Activated CD4-positive, CD25-positive, alpha-beta regulatory T cell treated with anti-CD3 and anti-CD28 coated beads, Interleukin-2, amount 50 U/mL, for 16 hours (primary cell): Measurements from ENCODE around the gene PARVB.
"Not testable (repeated sequence)": the region's sequence is repeated elsewhere in the genome, so short reads cannot be mapped to it uniquely, and the experiment has no call there.

Experiments used
- DNase-seq: peaks from one replicate; pipeline ENCODE4 v3.0.0-alpha.2; 2020; ENCODE audit warnings: low read depth, low spot score

The PARVB gene

DNA sequence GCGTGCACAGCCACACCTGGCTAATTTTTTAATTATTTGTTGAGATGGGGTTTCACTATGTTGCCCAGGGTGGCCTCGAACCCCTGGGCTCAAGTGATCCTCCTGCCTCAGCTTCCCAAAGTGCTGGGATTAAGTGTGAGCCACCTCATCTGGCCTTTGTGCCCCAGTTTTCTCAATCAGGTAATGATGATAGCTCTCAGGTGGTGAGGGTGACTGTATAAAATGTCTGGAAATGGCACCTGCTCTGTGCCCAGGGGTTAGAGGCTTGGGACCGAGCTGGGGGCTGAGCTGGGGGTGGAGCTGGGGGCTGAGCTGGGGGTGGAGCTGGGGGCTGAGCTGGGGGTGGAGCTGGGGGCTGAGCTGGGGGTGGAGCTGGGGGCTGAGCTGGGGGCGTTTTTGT, 32.5 kb downstream of the PARVB start:
- DNase-seq: not testable (repeated sequence)

DNA sequence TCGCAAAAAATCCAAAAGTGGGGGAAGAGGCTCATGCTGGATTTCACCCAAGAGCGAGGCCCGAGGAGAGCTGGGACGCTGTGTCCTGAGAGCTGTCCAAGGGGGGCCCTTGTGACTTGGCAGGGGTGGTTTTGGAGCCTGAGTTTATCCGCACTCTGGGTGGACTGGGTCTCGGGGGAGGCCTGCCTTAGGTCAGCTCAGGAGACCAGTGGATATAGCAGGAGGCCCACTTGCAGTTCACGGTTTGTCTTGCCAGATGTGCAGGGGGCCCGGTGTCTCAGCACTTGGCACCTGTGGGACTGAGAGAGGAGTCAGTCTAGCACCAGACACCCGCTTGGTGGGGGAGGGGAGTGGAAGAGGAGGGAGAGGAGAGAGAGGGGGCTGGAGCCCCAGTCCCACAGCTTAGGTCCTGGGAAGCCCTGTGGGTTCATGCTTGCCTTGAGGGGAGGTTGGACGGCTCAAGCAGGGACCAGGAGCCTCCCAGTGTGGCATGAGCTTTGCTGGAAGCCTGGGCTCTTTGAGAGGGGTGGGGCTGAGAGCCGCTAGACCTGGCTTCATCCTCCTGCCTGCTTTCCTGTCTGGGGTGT, 33.4 kb downstream of the PARVB start:
- DNase-seq: no peak

DNA sequence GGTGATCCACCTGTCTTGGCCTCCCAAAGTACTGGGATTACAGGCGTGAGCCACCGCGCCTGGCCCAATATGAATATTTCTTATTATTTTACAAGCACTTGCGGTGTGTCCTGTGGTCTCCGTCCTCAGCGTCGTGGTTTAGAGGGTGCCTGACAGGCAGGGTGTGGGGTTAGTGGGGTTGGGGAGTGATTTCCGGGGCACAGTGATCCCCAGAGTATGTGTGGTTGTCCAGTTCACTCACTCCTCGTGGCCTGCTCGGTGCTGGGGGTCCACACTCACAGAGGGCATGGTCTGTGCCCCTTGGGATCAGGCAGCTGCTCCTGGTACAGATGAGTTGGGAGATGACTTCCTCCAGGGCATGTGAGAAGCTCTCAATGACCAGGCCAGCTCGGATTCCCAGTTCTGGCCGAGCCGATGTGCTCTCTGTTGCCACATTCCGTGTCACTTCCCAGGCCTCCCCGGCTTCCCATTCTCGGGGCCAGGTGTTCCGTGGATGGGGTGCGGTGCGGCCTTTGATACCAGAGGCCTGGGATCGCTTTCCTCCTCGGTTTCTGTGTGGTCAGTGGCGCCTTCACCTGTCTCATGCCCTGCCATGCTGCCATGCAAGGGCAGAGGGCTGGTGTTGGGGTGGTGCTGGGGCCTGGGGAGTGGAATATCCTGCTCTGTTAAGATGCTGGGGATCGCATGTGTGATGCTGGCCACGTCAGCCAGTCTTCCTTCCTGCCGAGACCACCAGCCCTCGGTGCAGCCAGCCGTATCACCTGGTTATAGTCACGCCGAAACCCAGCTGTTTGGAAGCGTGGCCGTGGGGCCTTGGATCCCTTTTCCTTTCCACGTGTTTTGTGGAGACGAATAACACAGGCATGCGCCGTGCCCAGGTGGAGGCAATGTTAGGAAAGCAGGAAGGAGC, 39.6 kb downstream of the PARVB start:
- DNase-seq: no peak

DNA sequence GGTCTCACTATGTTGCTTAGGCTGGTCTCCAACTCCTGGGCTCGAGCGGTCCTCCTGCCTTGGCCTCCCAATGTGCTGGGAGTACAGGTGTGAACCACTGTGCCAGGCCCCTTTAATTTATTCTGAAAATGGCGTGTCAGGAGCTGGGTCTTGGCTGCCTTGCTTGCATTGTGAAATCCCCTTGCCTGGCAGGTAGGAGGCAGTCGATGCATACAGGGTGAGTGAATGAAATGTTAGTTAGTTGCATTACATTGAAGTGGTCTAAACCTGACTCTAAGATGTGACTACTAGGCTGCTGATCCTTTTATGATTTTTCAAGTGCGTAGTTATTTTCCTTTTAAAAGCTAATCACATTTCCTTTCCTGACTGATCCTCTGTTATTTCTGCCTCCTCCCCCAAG, 42.9 kb downstream of the PARVB start:
- DNase-seq: no peak

DNA sequence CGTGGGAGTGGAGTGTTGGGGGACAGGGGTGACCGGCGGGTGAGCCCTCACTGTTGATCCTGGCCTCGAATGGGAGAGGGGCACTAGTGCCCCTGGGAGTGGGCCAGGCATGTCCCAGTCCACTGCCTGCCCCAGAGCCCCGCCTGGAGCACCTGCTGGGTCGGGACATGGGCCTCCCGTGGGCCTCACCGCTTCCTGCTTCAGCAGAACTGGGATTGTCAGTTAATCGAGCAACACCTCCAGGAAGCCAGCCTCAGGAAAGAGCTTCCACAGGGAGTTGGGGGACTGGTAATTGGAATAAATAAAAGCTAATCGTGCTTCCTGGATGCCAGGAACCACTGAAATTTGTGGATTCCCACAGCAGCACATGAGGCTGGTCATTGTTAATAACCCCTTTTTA, 43.8 kb downstream of the PARVB start:
- no peak for DNase-seq

DNA sequence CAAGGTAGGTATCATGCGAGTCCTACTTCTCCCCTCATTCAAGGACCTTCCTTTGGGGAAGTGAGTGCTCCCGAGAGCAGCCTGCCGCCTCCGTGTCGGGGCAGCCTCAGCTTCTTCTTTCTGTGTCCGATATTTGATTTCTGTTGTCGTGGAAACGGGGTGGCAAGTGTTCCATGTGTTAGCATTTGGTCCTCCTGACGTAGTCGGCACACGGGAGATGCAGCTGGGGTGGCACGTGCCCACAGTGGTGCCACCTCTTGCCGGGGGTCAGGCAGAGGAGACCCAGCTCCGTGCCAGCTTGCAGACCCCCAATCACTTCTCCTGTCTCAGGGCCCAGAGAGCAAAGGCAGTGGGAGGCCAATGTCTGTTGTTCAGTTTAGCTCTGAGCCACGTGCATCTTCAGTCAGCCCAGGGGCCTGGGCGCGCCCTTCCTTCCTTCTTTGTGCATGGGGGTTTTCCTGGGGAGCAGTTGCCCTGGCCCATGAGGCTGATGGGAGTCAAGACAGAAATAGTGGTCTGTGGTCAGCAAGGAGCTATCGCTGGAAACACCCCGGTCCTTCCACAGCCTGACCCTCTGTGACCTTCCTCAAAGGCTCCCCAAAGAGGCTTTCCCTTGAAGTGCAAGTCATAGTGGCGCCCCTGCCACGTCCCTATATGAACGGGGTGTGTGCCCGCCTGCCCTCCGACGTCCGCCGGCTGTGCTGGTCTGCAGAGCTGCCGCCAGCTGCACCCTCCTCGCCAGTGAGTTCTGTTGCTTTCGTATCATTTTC, 44.5 kb downstream of the PARVB start:
- DNase-seq: no peak

DNA sequence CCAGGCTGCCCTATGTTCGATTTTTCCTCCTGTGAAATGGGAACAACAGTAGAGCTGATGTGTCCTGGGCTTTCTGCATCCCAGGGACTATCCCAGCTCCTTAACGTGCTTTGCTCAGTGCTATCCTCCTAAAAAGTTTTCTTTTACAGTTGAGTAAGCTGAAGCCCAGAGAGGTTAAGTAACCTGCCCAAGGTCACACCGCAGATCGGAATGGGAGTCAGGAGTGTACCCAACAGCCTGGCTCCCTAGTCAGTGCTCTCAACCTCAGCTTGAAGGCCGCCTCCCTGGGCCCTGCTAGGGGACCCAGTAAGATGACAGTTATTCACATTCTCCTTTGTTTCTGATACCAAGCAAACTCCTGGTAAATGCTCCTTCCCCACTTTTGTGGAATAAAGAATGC, 45.9 kb downstream of the PARVB start:
- DNase-seq: no peak

DNA sequence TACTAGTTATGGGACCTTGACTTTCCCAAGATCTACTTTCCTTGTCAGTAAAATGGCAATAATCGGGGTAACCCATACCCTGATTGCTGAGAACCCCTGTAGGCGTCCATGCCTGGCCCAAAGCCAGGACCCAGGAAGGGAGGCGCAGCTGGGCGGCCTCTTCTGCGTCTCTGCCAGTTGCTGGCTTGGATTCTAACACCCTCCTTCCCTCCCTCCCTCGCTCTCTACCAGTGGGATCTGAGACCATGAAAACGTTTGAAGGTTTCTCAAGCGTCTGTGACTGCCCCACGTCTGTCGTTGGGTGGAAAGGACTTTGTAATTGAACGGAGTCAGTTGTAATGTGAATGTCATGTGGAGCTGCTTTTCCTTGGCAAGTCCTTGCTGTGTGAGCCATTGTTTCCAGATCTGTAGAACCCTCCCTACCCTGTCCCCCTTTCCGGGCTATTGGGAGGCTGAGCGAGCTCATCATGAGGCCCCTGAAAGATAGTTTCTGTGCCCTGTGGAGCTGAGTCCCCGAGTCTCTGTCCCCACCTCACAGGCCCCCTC, 47.8 kb downstream of the PARVB start:
- no peak for DNase-seq

DNA sequence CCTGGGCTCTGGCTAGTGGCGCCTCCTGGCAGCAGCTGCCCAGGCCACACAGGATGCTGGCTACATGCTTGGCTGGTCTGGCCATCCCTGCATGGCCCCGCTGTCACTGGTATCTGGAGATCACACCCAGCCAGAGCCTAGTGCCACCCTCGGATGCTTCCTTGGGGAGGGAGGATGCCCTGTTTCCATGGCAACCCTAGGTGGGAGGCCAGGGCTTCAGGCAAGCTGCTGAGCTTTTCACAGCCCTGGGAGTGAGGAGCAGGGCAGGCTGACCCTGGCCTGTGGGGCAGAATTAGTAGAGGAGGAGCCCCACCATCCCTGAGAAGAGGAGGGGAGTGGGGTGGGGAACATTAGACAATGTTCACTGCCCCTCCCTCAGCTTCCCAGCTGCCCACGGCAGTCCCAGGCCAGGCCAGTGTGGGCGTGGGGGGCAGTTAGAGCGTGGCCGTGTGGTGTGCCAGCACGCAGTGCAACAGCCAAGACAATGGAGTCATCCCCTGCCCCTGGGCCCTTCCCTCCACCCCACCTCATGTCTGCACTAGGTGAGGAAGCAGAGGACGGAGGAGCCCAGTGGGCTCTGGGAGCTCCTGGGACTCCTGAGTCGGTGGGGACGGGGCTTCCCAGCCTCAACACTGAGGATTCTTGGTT, 50.4 kb downstream of the PARVB start:
- DNase-seq: no peak

DNA sequence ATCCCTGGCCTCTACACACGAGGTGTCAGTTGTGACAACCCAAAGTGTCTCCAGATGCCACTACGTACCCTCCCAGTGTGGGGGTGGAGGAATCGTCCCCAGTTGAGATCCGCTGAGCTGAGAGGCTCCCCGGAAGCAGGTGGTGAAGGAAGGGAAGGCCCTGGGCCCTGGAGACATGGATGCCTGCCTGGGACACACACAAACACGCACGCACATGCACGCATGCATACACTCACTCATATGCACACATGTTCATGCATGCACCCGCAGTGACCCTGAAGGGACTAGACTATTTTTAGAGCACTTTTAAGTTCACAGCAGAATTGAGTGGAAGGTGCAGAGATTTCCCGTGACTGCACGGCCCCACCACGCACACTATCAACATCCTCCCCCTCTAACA, 50.9 kb downstream of the PARVB start:
- DNase-seq: no peak

DNA sequence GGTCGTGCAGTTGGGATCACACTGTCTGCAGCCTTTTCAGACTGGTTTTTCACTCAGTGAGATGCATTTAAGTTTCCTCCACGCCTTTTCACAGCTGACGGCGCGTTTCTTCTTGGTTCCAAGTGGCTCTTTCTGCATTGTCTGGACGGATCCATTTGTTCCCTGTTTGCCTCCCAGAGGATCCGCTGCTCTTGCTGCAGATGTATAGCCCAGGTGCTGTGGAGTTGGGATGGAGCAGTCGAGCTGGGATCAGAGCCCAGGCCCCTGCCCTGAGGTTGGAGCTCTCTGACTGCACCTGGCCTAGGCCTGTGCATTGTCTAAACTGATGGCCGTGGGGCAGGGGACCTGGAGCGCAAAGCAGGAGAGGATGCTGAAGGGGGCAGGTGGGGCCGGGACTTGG, 51.6 kb downstream of the PARVB start:
- no peak for DNase-seq

DNA sequence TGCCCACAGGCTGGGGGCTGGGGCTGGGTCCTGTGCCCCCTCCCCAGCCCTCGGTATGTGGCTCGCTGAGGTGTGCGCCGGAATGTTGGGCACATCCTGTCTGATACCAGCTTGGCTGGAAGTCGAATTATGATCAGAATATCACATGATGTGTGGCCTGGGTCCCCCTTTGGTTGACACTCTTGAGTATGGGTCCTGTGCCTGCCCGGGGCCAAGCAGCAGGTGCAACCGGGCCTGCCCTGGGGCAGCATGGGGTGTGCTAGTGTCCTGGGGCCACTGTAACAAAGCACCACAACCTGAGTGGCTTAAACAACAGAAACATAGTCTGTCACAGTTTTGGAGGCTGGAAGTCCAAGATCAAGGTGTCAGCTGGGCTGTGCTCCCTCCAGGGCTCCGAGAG, 52.7 kb downstream of the PARVB start:
- DNase-seq: no peak

DNA sequence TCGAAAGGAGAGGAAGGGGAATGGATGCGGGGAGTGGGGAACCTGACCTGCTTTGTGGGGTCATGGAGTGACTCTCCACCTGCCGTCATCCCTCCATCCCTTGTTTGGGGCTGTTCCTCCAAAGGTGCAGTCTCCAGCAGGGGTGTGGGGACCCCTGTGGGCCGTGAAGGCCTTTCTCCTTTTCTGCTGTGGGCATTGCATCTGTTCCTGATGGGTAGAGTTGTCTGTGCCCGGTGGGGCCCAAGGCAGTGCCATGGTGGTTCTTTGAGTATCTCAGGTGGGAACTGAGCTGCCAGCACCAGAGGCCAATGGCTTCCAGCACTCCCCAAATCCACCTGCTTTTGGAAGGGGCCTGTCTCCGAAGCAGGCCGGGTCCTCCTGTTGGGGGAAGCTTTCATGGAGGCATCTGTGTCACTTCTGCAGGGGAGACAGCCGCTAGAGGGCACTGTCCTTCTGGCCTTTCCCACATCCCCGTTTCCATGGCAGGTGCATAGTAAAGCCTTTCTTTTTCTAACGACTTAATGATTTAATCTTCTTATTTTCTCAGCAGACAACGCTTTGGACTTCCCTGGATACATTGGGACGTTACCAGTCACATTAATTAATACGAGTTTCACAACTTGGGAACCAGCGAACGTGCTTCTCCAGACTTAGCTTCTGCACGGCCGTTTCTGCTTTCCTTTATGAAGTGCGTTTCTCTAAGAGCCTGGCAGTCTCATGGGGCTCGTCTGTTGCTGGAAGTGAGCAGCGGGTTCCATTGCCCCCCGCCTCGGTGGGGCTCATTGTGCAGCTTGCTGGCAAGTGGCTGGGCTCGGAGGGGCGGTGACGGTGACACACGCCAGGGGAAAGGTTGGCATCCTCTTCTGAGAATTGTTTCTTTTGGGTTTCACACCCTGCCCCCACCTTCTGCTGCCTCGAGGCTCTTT, 57.1 kb downstream of the PARVB start:
- peak; percentile 33 for DNase-seq

DNA sequence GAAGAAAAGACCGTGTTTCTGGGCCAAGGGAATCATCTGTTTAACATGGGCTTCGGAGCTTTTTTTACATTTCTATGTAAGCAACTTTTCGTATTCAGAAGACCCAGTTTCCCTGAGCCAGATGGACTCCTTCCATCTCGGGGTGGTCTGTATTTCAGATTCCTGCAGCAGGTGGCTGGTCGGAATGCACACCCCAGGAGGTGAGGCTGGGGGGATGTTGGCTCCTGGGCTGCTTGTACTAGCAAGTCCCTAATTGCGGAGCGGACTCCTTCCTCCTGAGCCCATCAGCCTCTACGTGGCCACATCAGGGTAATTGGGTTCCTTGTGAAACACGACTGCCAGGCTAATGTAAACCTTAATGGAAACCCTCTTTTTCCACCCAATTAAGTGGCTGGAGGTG, 58.7 kb downstream of the PARVB start:
- no peak for DNase-seq

DNA sequence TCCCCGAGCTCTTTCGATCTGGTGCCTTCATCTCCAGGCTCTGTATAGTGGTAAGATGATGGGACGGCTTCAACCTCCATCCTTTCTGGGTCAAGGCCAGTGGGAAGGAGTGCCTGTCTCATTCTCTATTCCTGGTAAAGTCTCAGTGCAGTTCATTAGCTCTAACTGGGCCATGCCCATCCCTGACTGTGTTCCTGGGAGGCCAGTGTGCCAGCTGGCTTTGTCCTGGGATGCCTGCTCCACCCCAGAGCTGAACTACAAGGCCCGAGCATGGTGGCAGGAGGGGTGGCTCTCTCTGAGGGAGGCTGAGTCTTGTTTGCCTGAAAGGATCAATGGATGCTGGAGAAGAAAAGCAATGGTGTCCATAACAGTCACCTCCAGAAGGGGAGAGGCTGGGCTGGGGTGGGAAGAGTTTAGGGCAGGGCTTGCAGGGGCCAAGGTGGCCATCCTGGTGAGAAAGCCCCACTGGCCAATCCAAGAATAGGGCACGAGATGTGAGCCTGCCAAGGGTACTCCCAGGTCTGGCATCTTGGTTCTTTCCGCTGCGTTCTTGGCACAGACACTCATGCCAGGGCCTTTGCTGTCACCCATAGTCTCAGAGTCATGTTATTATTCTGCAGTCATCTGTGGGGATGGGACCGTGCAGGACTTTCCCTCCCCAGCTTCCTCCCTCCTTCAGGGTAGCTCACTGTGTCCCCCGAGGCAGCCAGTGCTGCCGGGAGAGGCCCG, 60.1 kb downstream of the PARVB start:
- DNase-seq: no peak

DNA sequence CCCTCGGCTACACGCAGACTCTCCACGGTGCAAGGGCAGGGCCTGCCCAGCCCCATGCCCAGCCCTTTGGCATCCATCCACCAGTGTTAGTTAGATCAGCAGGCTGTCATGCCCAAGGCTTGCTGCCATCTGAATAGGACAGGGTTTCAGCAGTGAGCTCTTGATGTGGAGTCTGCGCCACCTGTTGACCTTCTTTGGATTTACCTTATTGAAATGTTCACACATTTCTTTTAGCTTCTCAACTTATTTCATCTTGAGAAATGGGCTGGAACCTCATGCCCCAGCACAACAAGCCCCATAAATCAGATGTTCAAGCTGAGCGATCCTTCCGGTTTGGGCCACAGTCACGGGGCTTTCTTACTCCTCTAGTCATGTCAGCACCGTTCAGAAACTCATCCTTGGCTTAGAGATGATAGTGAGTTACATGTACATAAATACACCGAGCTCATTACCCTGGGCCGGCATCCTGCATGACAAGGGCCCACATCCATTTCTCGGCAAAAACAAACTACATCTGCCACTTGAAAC, 61.7 kb downstream of the PARVB start:
- DNase-seq: no peak

DNA sequence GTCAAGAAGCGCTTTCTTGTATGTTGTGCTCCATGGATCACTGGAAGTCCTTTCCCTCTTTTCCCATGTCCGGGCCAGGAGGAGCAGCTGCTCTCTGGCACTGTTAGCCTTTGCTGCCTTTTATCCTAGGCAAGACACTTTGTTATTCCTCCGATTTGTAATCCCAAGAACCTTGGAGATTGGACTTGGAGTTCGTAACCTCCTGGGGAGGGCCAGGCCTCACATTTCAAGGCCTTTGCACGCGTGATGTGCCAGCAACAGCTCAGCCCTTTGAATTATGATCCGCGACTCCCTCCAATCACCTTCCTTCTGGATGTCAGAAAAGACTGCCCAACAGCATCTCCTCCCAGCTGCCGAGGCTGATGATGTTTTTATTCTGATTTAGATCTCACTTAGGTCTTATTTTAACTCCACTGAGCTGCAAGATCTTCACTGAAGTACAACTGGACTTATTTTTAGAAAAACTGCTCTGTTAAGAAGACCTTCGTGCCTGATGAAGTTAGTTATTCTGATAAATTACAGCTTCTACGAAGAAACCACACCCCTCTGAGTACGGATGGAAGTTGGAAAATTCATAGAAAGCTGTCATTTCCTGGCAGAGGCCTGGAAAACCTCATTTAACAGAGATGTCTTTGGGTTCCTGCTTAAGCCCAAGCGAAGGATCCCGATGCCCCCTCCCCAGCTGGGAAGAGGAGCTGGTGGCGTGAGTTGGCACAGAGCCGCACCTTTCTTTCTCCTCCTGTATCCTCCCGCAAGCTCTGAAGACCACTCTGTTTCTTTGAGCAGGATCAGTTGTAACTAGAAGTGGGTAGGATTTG, 62.4 kb downstream of the PARVB start:
- DNase-seq: no peak

DNA sequence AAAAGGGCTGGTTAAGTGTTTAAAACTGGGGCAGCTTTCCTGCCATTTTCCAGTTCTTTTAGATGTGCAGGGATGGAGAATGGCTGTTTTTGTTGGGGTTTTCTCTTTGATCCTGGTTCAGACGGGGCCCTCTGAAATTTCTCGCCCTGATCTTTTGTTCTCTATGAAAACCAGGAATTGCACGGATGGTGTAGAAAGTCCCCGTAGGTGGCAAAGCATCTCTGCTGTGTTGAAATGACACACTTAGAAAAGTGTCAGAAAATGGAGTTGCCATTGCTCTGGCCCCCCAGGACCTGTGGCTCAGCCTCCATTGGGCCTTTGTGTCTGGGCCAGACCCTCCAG, 63.0 kb downstream of the PARVB start:
- no peak for DNase-seq

DNA sequence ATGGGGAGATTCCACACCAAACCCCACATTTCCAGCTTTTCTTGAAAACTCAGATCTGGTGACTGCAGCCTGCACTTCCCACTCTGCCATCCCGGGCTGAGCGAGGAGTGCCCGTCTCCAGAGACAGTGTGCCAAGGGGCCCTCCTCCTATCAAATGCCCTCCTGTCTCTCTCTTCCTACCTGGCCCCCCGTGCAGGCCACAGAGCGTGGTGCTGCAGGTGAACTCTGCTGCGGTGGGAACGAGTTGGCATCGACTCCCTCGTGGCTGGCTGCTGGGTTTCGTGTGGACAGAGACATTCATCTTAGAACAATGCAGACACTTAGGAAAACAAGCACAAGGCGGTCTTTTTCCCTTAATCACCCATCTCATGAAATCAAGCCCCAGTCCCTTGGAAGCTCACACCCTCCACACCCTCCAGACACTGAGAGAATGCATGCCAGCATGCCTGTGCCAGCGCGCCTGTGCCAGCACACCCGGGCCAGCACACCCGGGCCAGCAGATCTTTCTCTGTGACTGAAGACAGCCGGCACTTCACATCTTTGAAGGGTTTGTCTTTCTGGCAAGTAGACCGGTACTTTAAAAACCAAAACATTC, 65.0 kb downstream of the PARVB start:
- DNase-seq: no peak
